NCI-H2107 (cell line): ENCODE data around the gene ATP2C2.
"Not testable (repeated sequence)": the region's sequence is repeated elsewhere in the genome, so short reads cannot be mapped to it uniquely, and the experiment has no call there.

Experiments
- DNase-seq: peaks from one replicate; lab custom pipeline; 2025; lab: John Stamatoyannopoulos, UW

ATP2C2 gene

GRCh38 chr16:84368308-84368996 is at the start of gene ATP2C2:
ATP2C2 (plus strand) TSS chr16:84368538; CDS start chr16:84368616, 78 bp downstream.
- DNase-seq: no peak

- DNase-seq: no peak
These were observed 49.1 kb upstream of the ATP2C2 start for GRCh38 chr16:84319146-84319760.

GRCh38 chr16:84320511-84320910 is 47.8 kb upstream of the ATP2C2 start:
- no peak for DNase-seq

- no peak for DNase-seq
These were observed 46.4 kb upstream of the ATP2C2 start for GRCh38 chr16:84321932-84322331.

- no peak for DNase-seq
These were observed 45.6 kb upstream of the ATP2C2 start for GRCh38 chr16:84322749-84323148.

GRCh38 chr16:84323606-84324005 is 44.7 kb upstream of the ATP2C2 start:
- no peak for DNase-seq

GRCh38 chr16:84324434-84325262 is 43.7 kb upstream of the ATP2C2 start:
- DNase-seq: no peak

GRCh38 chr16:84326545-84326944 is 41.8 kb upstream of the ATP2C2 start:
- no peak for DNase-seq

- no peak for DNase-seq
These were observed 40.3 kb upstream of the ATP2C2 start for GRCh38 chr16:84327926-84328505.

- no peak for DNase-seq
These were observed 39.3 kb upstream of the ATP2C2 start for GRCh38 chr16:84329016-84329415.

- DNase-seq: no peak
These were observed 38.3 kb upstream of the ATP2C2 start for GRCh38 chr16:84329843-84330684.

- DNase-seq: no peak
These were observed 37.7 kb upstream of the ATP2C2 start for GRCh38 chr16:84330685-84331050.

- no peak for DNase-seq
These were observed 36.1 kb upstream of the ATP2C2 start for GRCh38 chr16:84331998-84332780.

- no peak for DNase-seq
These were observed 35.2 kb upstream of the ATP2C2 start for GRCh38 chr16:84332975-84333684.

- no peak for DNase-seq
These were observed 34.3 kb upstream of the ATP2C2 start for GRCh38 chr16:84334058-84334457.

- no peak for DNase-seq
These were observed 33.9 kb upstream of the ATP2C2 start for GRCh38 chr16:84334482-84334881.

- not testable (repeated sequence) for DNase-seq
These were observed 31.1 kb upstream of the ATP2C2 start for GRCh38 chr16:84337236-84337635.

- DNase-seq: no peak
These were observed 29.0 kb upstream of the ATP2C2 start for GRCh38 chr16:84339311-84339710.

- DNase-seq: no peak
These were observed 28.6 kb upstream of the ATP2C2 start for GRCh38 chr16:84339766-84340165.

- DNase-seq: no peak
These were observed 27.9 kb upstream of the ATP2C2 start for GRCh38 chr16:84340325-84341040.
